ENCODE measurements around the gene MRPL49.
"Not testable (repeated sequence)": the region's sequence is repeated elsewhere in the genome, so short reads cannot be mapped to it uniquely, and the experiment has no call there.

MRPL49 gene

GRCh38 chr11:65167656-65168055 lies 45.5 kb downstream of the MRPL49 start:
- WGBS (ENCODE audit: extremely low coverage, insufficient coverage, low lambda C conversion rate), result no CpG with 5 or more reads among the region's 3 CpGs
- no peak for DNase-seq
- H3K36me3 ChIP-seq (ENCODE audit: control insufficient read depth, insufficient read depth, low read length), result no peaks in the 10 kb centered on the region

DNA sequence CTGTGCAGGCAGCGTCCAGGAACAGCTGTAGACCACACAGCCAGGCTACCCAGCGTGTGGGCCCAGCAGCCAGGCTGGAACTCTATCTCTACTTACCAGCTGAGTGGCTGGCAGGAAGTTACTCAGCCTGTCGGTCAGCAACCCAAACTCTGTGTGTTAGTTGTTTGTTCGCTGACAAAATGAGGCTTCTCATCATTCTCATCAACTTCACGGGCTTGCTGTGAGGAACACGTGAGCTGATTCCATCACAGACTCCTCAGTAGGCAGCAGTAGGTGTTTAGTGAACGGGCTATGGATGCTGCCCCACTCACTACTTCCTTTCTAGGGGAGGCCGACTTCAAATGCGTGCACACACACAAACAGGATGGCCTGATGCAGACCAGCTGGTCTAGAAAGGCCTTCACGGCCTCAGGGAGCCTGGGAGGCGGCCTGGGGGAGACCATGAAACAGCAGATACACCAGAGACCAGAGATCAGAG lies 47.1 kb downstream of the MRPL49 start:
- Histone ChIP-seq H3K56ac (ENCODE audit: low read length) (no peak overlapping the region), H3K79me1 (ENCODE audit: low read length) (no peaks in the 10 kb centered on the region), H3K4me3 (ENCODE audit: low read length) (no peak overlapping the region), H3K9ac (ENCODE audit: low read length) (no peak overlapping the region), H3K27ac (ENCODE audit: low read depth, low read length) (no peak overlapping the region), H3K4me1 (ENCODE audit: control insufficient read depth, low read depth, low read length) (no peaks in the 10 kb centered on the region), H4K5ac (ENCODE audit: low read length) (no peak overlapping the region), H2BK120ac (ENCODE audit: low read depth, low read length) (no peak overlapping the region), H2BK5ac (ENCODE audit: low read length) (no peak overlapping the region), H4K8ac (ENCODE audit: low read depth, low read length) (no peak overlapping the region), H3K79me2 (ENCODE audit: control insufficient read depth, insufficient read depth, low read length) (no peaks in the 10 kb centered on the region), H3K23ac (ENCODE audit: low read length) (no peak overlapping the region), H3K27me3 (ENCODE audit: insufficient read depth, low read length, poor library complexity) (no peaks in the 10 kb centered on the region), H3K4ac (ENCODE audit: low read depth, low read length) (no peak overlapping the region), H2BK15ac (replicated peaks; ENCODE audit: low read depth) (no peak overlapping the region), H3K4me2 (ENCODE audit: low read length) (no peak overlapping the region), H3K18ac (ENCODE audit: low read length) (no peak overlapping the region), H2AK5ac (ENCODE audit: low read length) (no peak overlapping the region), H3K36me3 (ENCODE audit: control insufficient read depth, insufficient read depth, low read length) (no peaks in the 10 kb centered on the region)
- no CpG with 5 or more reads among the region's 11 CpGs for WGBS (ENCODE audit: extremely low coverage, insufficient coverage, low lambda C conversion rate)
- no peak for DNase-seq

More at GRCh38 chr11:65167656-65168055, 45.5 kb downstream of the MRPL49 start:
- Histone ChIP-seq H2BK15ac (replicated peaks; ENCODE audit: low read depth) (no peak overlapping the region), H3K4ac (ENCODE audit: low read depth, low read length) (no peak overlapping the region), H3K79me1 (ENCODE audit: low read length) (no peaks in the 10 kb centered on the region), H3K18ac (ENCODE audit: low read length) (no peak overlapping the region), H3K79me2 (ENCODE audit: control insufficient read depth, insufficient read depth, low read length) (no peaks in the 10 kb centered on the region), H4K8ac (ENCODE audit: low read depth, low read length) (no peak overlapping the region), H3K9ac (ENCODE audit: low read length) (no peak overlapping the region), H2BK120ac (ENCODE audit: low read depth, low read length) (no peak overlapping the region), H4K5ac (ENCODE audit: low read length) (no peak overlapping the region), H3K4me2 (ENCODE audit: low read length) (no peak overlapping the region), H3K23ac (ENCODE audit: low read length) (no peak overlapping the region), H3K4me3 (ENCODE audit: low read length) (no peak overlapping the region), H3K27me3 (ENCODE audit: insufficient read depth, low read length, poor library complexity) (no peaks in the 10 kb centered on the region), H3K56ac (ENCODE audit: low read length) (no peak overlapping the region), H2AK5ac (ENCODE audit: low read length) (no peak overlapping the region), H3K4me1 (ENCODE audit: control insufficient read depth, low read depth, low read length) (no peaks in the 10 kb centered on the region), H2BK5ac (ENCODE audit: low read length) (no peak overlapping the region), H3K27ac (ENCODE audit: low read depth, low read length) (no peak overlapping the region)

GRCh38 chr11:65170058-65170534 lies 48.0 kb downstream of the MRPL49 start, which contains the start of gene SPDYC:
Gene SPDYC, plus strand, starts transcription at chr11:65170233. Its CDS starts 1,125 bp downstream, at chr11:65171358.
- Histone ChIP-seq H4K5ac (ENCODE audit: low read length) (no peak within 1 kb of the TSS), H3K23ac (ENCODE audit: low read length) (no peak within 1 kb of the TSS), H3K4me3 (ENCODE audit: low read length) (no peak within 1 kb of the TSS), H3K4me2 (ENCODE audit: low read length) (no peak within 1 kb of the TSS), H2AK5ac (ENCODE audit: low read length) (no peak within 1 kb of the TSS), H3K79me2 (ENCODE audit: control insufficient read depth, insufficient read depth, low read length) (no peaks in the 10 kb centered on the region), H4K8ac (ENCODE audit: low read depth, low read length) (no peak within 1 kb of the TSS), H2BK15ac (replicated peaks; ENCODE audit: low read depth) (no peak within 1 kb of the TSS), H3K36me3 (ENCODE audit: control insufficient read depth, insufficient read depth, low read length) (no peaks in the 10 kb centered on the region), H3K4ac (ENCODE audit: low read depth, low read length) (no peak within 1 kb of the TSS), H3K4me1 (ENCODE audit: control insufficient read depth, low read depth, low read length) (no peaks in the 10 kb centered on the region), H2BK120ac (ENCODE audit: low read depth, low read length) (no peak within 1 kb of the TSS), H2BK5ac (ENCODE audit: low read length) (no peak within 1 kb of the TSS), H3K79me1 (ENCODE audit: low read length) (no peaks in the 10 kb centered on the region), H3K27ac (ENCODE audit: low read depth, low read length) (no peak within 1 kb of the TSS), H3K27me3 (ENCODE audit: insufficient read depth, low read length, poor library complexity) (no peaks in the 10 kb centered on the region), H3K56ac (ENCODE audit: low read length) (no peak within 1 kb of the TSS), H3K18ac (ENCODE audit: low read length) (no peak within 1 kb of the TSS), H3K9ac (ENCODE audit: low read length) (no peak within 1 kb of the TSS)
- no CpG with 5 or more reads among the region's 21 CpGs for WGBS (ENCODE audit: extremely low coverage, insufficient coverage, low lambda C conversion rate)
- DNase-seq, result peak; percentile 50

GRCh38 chr11:65172600-65172999 lies 50.5 kb downstream of the MRPL49 start:
- Histone ChIP-seq H3K27me3 (ENCODE audit: insufficient read depth, low read length, poor library complexity) (no peaks in the 10 kb centered on the region), H2BK15ac (replicated peaks; ENCODE audit: low read depth) (no peak overlapping the region), H3K27ac (ENCODE audit: low read depth, low read length) (no peak overlapping the region), H3K23ac (ENCODE audit: low read length) (no peak overlapping the region), H4K8ac (ENCODE audit: low read depth, low read length) (no peak overlapping the region), H3K18ac (ENCODE audit: low read length) (no peak overlapping the region), H2AK5ac (ENCODE audit: low read length) (no peak overlapping the region), H2BK120ac (ENCODE audit: low read depth, low read length) (no peak overlapping the region), H2BK5ac (ENCODE audit: low read length) (no peak overlapping the region), H3K4ac (ENCODE audit: low read depth, low read length) (no peak overlapping the region), H3K4me2 (ENCODE audit: low read length) (no peak overlapping the region), H3K56ac (ENCODE audit: low read length) (no peak overlapping the region), H4K5ac (ENCODE audit: low read length) (no peak overlapping the region), H3K79me2 (ENCODE audit: control insufficient read depth, insufficient read depth, low read length) (no peaks in the 10 kb centered on the region), H3K9ac (ENCODE audit: low read length) (no peak overlapping the region), H3K4me3 (ENCODE audit: low read length) (no peak overlapping the region), H3K79me1 (ENCODE audit: low read length) (no peaks in the 10 kb centered on the region), H3K4me1 (ENCODE audit: control insufficient read depth, low read depth, low read length) (no peaks in the 10 kb centered on the region), H3K36me3 (ENCODE audit: control insufficient read depth, insufficient read depth, low read length) (no peaks in the 10 kb centered on the region)
- no peak for DNase-seq
- WGBS (ENCODE audit: extremely low coverage, insufficient coverage, low lambda C conversion rate), result no CpG with 5 or more reads among the region's 10 CpGs

GRCh38 chr11:65174571-65175010 lies 52.5 kb downstream of the MRPL49 start:
- not testable (repeated sequence) for H3K4me2 ChIP-seq (ENCODE audit: low read length); H2AK5ac ChIP-seq (ENCODE audit: low read length); H3K27me3 ChIP-seq (ENCODE audit: insufficient read depth, low read length, poor library complexity); H3K4ac ChIP-seq (ENCODE audit: low read depth, low read length); H4K8ac ChIP-seq (ENCODE audit: low read depth, low read length); H3K79me1 ChIP-seq (ENCODE audit: low read length); H3K18ac ChIP-seq (ENCODE audit: low read length); H3K4me3 ChIP-seq (ENCODE audit: low read length); H3K56ac ChIP-seq (ENCODE audit: low read length); H2BK5ac ChIP-seq (ENCODE audit: low read length); H3K4me1 ChIP-seq (ENCODE audit: control insufficient read depth, low read depth, low read length); H3K23ac ChIP-seq (ENCODE audit: low read length); H4K5ac ChIP-seq (ENCODE audit: low read length); H2BK15ac ChIP-seq (replicated peaks; ENCODE audit: low read depth); H3K79me2 ChIP-seq (ENCODE audit: control insufficient read depth, insufficient read depth, low read length); H3K9ac ChIP-seq (ENCODE audit: low read length); H3K36me3 ChIP-seq (ENCODE audit: control insufficient read depth, insufficient read depth, low read length); H3K27ac ChIP-seq (ENCODE audit: low read depth, low read length); H2BK120ac ChIP-seq (ENCODE audit: low read depth, low read length)
- peak; percentile 79 for DNase-seq
- no CpG with 5 or more reads among the region's 2 CpGs for WGBS (ENCODE audit: extremely low coverage, insufficient coverage, low lambda C conversion rate)

Measured in mesendoderm (in vitro differentiated cells).